HepG2 (cell line): Measurements from ENCODE around the gene INF2. TPM values are rescaled to one million over a fixed set of nuclear protein-coding genes. Genes with fewer than 3 reads are reported as not detected.

Experiments used
- ATAC-seq: fragments of 200-7000 bp; cut with Tn5 transposase; 3 replicates; pipeline ENCODE4 v1.9.1; 2020; ENCODE audit warnings: mild to moderate bottlenecking, moderate library complexity
- BruUV-seq: library from RNA; stranded (reverse); fragments of 400-500 nt; replicated peaks from 2 replicates; lab custom pipeline; 2021; lab: Mats Ljungman, UMichigan
- CTCF ChIA-PET: fragments of 300-600 bp; formaldehyde crosslinking; extraction: SDS; loops from one replicate; lab custom pipeline; 2021; ENCODE audit warnings: low total read pairs, inconsistent platforms, low intra/inter-chr PET ratio; lab: Yijun Ruan, JAX
- POLR2A ChIA-PET: fragments of 350-600 bp; sonication (Branson Sonifier 250); formaldehyde crosslinking; loops from one replicate; lab custom pipeline; 2020; ENCODE audit warnings: antibody characterized with exemption, inconsistent platforms; lab: Yijun Ruan, JAX
- DNase-seq: peaks from one replicate; pipeline ENCODE4 v3.0.0-alpha.2; 2015; ENCODE audit warnings: low spot score
- FAIRE-seq: peaks from 3 replicates; lab custom pipeline; 2011; peaks lifted over from hg19 to GRCh38; lab: Jason Lieb, UNC
- H2AFZ ChIP-seq: one replicate; pipeline ENCODE4 v1.6.1; 2011; ENCODE audit warnings: low read length, inconsistent platforms
- H3K27ac ChIP-seq: fragments of 300-600 bp; 3 replicates; pipeline ENCODE4 v1.8.0; 2011; ENCODE audit warnings: mixed run types, mild to moderate bottlenecking, mixed read lengths, low read length, inconsistent platforms; ENCODE audit not compliant: insufficient read depth; ENCODE audit errors: extremely low read length
- H3K27me3 ChIP-seq, 2 experiments: fragments of 200-600 bp in 1 of 2; 2 replicates in 1 of 2; 3 replicates in 1 of 2; pipeline versions ENCODE4 v1.6.0 to v1.8.0; 2011; ENCODE audit warnings: low read length in 2 of 2, mild to moderate bottlenecking in 2 of 2, moderate library complexity in 2 of 2, inconsistent platforms in 1 of 2; ENCODE audit not compliant: insufficient read depth in 2 of 2, control insufficient read depth in 1 of 2
- H3K36me3 ChIP-seq, 2 experiments: fragments of 200-600 bp in 1 of 2; replicated peaks in 1 of 2; 2 replicates in 1 of 2; 3 replicates in 1 of 2; pipeline versions ENCODE4 v1.5.1 to v1.8.0; 2011; ENCODE audit warnings: low read length in 2 of 2, inconsistent platforms in 1 of 2; ENCODE audit not compliant: insufficient read depth in 2 of 2, control insufficient read depth in 1 of 2
- H3K4me1 ChIP-seq: 2 replicates; pipeline ENCODE4 v1.5.1; 2012; ENCODE audit warnings: low read length, inconsistent platforms; ENCODE audit not compliant: insufficient read depth
- H3K4me2 ChIP-seq: 2 replicates; pipeline ENCODE4 v1.6.0; 2011; ENCODE audit warnings: low read depth, low read length, inconsistent platforms
- H3K4me3 ChIP-seq, 3 experiments: fragments of 200-600 bp in 1 of 3; sonication (generic), shearing (Covaris generic) in 1 of 3; replicated peaks in 1 of 3; 2 replicates each; pipeline ENCODE4 v1.5.1; 2011 to 2016; ENCODE audit warnings: low read length in 3 of 3, inconsistent platforms in 2 of 3, low read depth in 2 of 3, mild to moderate bottlenecking in 2 of 3, control low read depth in 1 of 3, mixed read lengths in 1 of 3; ENCODE audit not compliant: insufficient read depth in 1 of 3
- H3K79me2 ChIP-seq: one replicate; pipeline ENCODE4 v1.6.1; 2011; ENCODE audit warnings: low read length, inconsistent platforms; ENCODE audit not compliant: insufficient read depth
- H3K9ac ChIP-seq: 2 replicates; pipeline ENCODE4 v1.6.0; 2011; ENCODE audit warnings: mild to moderate bottlenecking, low read depth, low read length, inconsistent platforms; ENCODE audit not compliant: insufficient read depth
- H3K9me3 ChIP-seq: 2 replicates; pipeline ENCODE4 v1.5.1; 2012; ENCODE audit warnings: mild to moderate bottlenecking, low read length
- H4K20me1 ChIP-seq: 2 replicates; pipeline ENCODE4 v1.6.0; 2011; ENCODE audit warnings: inconsistent platforms, mild to moderate bottlenecking, low read length, moderate library complexity; ENCODE audit not compliant: insufficient read depth
- ATF7 ChIP-seq, 2 experiments: fragments of 450-650 bp in 1 of 2; sonication (generic) in 1 of 2; formaldehyde crosslinking in 1 of 2; IDR thresholded peaks; 2 replicates each; pipeline versions ENCODE4 v1.4.0 to v1.6.1; 2016 to 2020; ENCODE audit warnings: antibody characterized with exemption in 1 of 2, mild to moderate bottlenecking in 1 of 2, missing genetic modification reagents in 1 of 2
- HNF1B ChIP-seq: sonication (generic); formaldehyde crosslinking; IDR thresholded peaks from 2 replicates; pipeline ENCODE4 v1.5.1; 2020; ENCODE audit warnings: mild to moderate bottlenecking, moderate library complexity, missing genetic modification reagents
- ISL2 ChIP-seq: sonication (generic); formaldehyde crosslinking; IDR thresholded peaks from 2 replicates; pipeline ENCODE4 v1.5.0; 2020; ENCODE audit warnings: missing genetic modification reagents
- TAF1 ChIP-seq: sonication (generic); formaldehyde crosslinking; IDR thresholded peaks from 2 replicates; pipeline ENCODE4 v1.4.0; 2020; ENCODE audit warnings: missing genetic modification reagents
- TRIM22 ChIP-seq: fragments of 450-650 bp; IDR thresholded peaks from 2 replicates; pipeline ENCODE4 v1.6.1; 2017
- ZBTB1 ChIP-seq: sonication (generic); formaldehyde crosslinking; IDR thresholded peaks from 2 replicates; pipeline ENCODE4 v1.4.0; 2020; ENCODE audit warnings: missing genetic modification reagents, borderline replicate concordance
- ZMYM4 ChIP-seq: sonication (generic); formaldehyde crosslinking; IDR thresholded peaks from 2 replicates; pipeline ENCODE4 v1.8.1; 2023; ENCODE audit warnings: mild to moderate bottlenecking, missing genetic modification reagents
- ZNF12 ChIP-seq: sonication (generic); formaldehyde crosslinking; IDR thresholded peaks from 2 replicates; pipeline ENCODE4 v1.5.0; 2020; ENCODE audit warnings: missing genetic modification reagents
- ZNF337 ChIP-seq: sonication (generic); formaldehyde crosslinking; IDR thresholded peaks from 2 replicates; pipeline ENCODE4 v1.5.1; 2020; ENCODE audit warnings: missing genetic modification reagents, low read depth, mild to moderate bottlenecking, borderline replicate concordance
- ZNF354B ChIP-seq: sonication (generic); formaldehyde crosslinking; IDR thresholded peaks from 2 replicates; pipeline ENCODE4 v1.8.0; 2022; ENCODE audit warnings: mild to moderate bottlenecking, missing genetic modification reagents
- ZNF484 ChIP-seq: sonication (generic); formaldehyde crosslinking; IDR thresholded peaks from 2 replicates; pipeline ENCODE4 v1.5.1; 2020; ENCODE audit warnings: mild to moderate bottlenecking, low read depth, missing genetic modification reagents, borderline replicate concordance
- WGBS: methylation state at CpG from one replicate; pipeline ENCODE4 v1.1.6; 2017; ENCODE audit warnings: low lambda C conversion rate; 5-methylcytosine and 5-hydroxymethylcytosine counted together
- in situ Hi-C: cut with HindIII; loops from 2 replicates; pipeline ENCODE4 v1.10.0; 2017; ENCODE audit warnings: low pct_unique_long_range_greater_than_20kb; ENCODE audit not compliant: extremely low pct_ligation_motif_present
- intact Hi-C: fragments of 100-400 bp; cut with micrococcal nuclease; formaldehyde crosslinking; loops from one replicate; pipeline ENCODE4 v1.10.0; 2022; ENCODE audit not compliant: unreplicated experiment
- polyA plus RNA-seq, 8 experiments: library from polyadenylated mRNA; depleted of rRNA in 3 of 8; stranded (reverse) in 7 of 8; unstranded in 1 of 8; fragments of >200 nt; fragmentation: Illumina TruSeq in 4 of 8; extraction: Trizol in 4 of 8; gene quantifications; 2 replicates each; pipeline versions ENCODE4 v1.2.1 to v1.2.3, GENCODE V29; 2011 to 2016; ENCODE audit warnings: low read depth in 4 of 8, missing spikeins in 1 of 8, mixed read lengths in 1 of 8; ENCODE audit not compliant: insufficient read depth in 1 of 8
- total RNA-seq, 5 experiments: library from RNA; depleted of rRNA; stranded (reverse); fragments of >200 nt; fragmentation: Illumina TruSeq; extraction: Trizol; gene quantifications; 2 replicates each; pipeline ENCODE4 v1.2.3, GENCODE V29; 2016; ENCODE audit warnings: low read depth in 1 of 5

INF2 gene
- total and polyA plus RNA-seq, 2 of the 13 experiments (the other 11 are each of a cell fraction or from before 2014, with no cell fraction given), result 16.4 to 26.4 TPM

- H3K36me3 ChIP-seq, result no peaks in the 10 kb centered on the region; a peak in 2 of 5 replicates
- no peak overlapping the region for H2AFZ ChIP-seq
- H3K4me2 ChIP-seq, result no peak overlapping the region
- no peak for TF ChIP-seq ZBTB1 (CRISPR knock-in tag)
- no peak for TF ChIP-seq ZNF354B
- TF ChIP-seq TRIM22, result no peak
- TF ChIP-seq ZNF484, result no peak
- no peak for TF ChIP-seq ZMYM4 (CRISPR knock-in tag)
- no peak for TF ChIP-seq ISL2 (CRISPR knock-in tag)
- TF ChIP-seq ATF7 (IDR thresholded peaks at IDR 0.05), result no peak
- no peak for TF ChIP-seq ATF7 (CRISPR knock-in tag; IDR thresholded peaks at IDR 0.05)
- no peak for TF ChIP-seq HNF1B (CRISPR knock-in tag)
- TF ChIP-seq ZNF337 (CRISPR knock-in tag), result no peak
- no peak for TF ChIP-seq TAF1
- TF ChIP-seq ZNF12 (CRISPR knock-in tag), result no peak
- ChIA-PET CTCF (no interaction called here), POLR2A (no interaction called here)
- no peak overlapping the region for H3K27ac ChIP-seq
- in situ Hi-C loops, result no loop called here
- DNase-seq (no peak), ATAC-seq (no peak), FAIRE-seq (no peak)
- peaks cover 49% of the 10 kb centered on the region for H3K4me1 ChIP-seq
- H3K9ac ChIP-seq, result no peak overlapping the region
- H3K9me3 ChIP-seq, result no peaks in the 10 kb centered on the region
- BruUV-seq, result no TSS peak
- H3K79me2 ChIP-seq, result no peaks in the 10 kb centered on the region
- intact Hi-C loops, result no loop called here
- no peaks in the 10 kb centered on the region for H3K27me3 ChIP-seq
- H4K20me1 ChIP-seq, result no peaks in the 10 kb centered on the region
- no peak overlapping the region for H3K4me3 ChIP-seq
- 96% methylated on average over 10 of the region's 17 CpGs for WGBS
Observed at GRCh38 chr14:104739026-104739425, 49.6 kb downstream of the INF2 start.
